HCEC 1CT (cell line): ENCODE data around the gene FNBP1L.

ENCODE experiments used
- DNase-seq: peaks from one replicate; pipeline ENCODE4 v3.0.0-alpha.2; 2017

The FNBP1L gene

GRCh38 chr1:93595743-93596142 lies 147.8 kb downstream of the FNBP1L start:
- no peak for DNase-seq

DNA sequence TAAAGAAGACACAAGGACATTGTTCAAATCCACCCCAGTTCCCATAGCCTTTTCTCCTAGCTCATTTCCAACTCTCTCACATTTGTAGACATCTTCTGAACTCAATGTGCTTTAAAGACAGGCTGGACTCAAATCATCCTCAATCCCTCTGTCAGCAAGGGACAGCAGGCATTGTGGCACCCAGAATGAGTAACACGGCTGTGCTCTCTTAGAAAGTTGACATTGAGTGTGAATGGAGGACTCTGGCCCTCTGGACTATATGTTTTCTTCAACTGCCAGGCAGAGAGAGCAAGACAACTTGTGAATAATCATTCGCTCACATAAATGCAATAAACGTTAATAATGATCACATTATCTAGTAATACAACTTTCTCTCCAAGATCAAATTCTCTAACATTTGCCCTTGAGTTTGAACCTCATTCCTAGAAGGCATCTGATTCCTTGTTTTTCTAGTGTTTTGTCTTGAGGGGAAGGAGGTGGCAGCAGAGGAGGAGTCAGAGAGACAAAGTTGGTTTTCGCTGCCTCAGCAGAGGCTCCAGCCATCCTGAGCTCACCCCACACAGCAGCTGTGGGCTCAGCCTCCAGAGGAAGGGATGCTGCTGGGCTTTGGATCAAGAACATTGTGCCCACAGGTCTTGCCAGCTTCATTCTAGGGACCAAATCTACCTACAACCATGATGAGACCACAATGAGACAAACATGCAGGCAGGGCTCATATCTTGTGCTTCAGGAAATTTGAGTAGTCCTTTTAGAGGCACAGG lies 148.6 kb downstream of the FNBP1L start:
- no peak for DNase-seq

DNA sequence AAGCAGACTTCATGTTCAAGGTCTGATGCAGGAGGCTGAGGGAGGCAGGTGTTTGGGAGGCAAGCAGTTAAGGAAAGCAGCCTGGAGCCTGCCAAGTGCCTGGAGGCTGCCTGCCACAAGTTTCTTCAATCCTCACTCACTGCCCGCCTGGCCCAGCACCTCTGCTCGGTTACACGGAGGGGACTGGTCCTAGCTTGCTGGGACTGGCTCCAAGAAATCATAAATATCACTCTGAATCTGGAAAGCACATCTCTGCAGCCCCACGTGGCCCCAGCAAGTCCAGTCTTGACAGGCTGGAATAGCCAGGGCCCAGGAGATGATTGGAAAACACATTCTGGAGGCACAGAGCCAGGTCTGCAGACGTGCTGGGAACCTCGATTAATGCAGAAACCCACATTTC lies 149.8 kb downstream of the FNBP1L start:
- no peak for DNase-seq

DNA sequence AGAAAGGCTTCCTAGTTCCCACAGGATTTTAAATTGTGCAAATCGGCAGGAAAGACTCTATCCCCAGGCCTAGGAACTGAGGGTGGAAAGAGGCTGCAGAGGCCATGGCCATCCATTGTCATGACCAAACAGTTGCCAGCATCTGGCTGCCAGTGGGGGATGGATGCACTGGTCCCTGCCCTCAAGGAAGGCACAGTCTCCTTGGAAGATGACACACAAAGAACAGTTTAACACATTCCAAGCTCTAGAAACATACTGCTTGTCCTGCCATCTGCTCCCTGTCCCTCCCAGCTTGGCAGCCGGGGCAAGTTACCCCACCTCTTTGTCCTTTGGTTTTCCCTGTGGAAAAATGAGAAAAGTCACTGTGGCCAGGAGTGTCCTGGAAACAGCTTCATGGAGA lies 150.5 kb downstream of the FNBP1L start:
- no peak for DNase-seq

- no peak for DNase-seq
These were observed 151.0 kb downstream of the FNBP1L start for GRCh38 chr1:93598861-93599439.

- DNase-seq, result no peak
These were observed 151.6 kb downstream of the FNBP1L start for GRCh38 chr1:93599479-93599878.

DNA sequence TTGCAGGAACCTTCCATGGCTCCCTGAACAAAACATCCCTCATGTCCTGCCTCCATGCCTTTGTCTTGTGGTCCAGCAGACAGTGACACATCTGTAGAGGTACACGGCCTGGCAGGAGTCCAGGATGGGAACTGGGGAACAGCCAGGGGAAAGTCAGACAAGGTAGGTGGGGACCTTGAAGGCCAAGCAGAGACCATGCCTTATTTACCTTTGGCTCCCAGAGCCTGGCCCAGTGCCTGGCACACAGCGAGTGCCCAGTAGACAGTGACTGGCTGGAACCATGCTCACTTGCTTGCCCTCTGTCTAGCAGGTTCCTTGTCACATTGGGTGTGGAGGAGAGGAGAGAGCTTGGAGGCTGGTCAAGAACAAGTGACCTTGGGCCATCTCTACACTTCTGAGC lies 152.7 kb downstream of the FNBP1L start:
- DNase-seq, result no peak

DNA sequence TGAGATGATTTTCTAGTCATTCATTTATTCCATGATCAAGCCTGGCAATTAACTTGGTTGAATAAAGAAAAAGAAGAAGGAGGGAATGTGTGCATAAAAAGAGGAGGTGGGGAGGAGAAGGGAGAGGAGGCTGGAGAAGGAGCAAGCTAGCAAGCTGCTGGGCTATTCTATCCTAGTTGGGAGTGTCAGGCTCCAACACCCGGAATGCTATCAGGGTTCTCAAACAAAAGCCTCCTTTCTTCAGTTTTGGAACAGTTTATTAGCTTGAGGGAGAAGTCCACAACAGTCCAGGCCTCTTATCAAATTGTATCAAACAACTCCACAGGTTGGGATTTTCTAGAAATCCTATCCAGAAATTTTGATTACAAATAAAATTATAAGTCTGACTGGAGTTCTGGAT lies 153.8 kb downstream of the FNBP1L start:
- DNase-seq, result no peak

DNA sequence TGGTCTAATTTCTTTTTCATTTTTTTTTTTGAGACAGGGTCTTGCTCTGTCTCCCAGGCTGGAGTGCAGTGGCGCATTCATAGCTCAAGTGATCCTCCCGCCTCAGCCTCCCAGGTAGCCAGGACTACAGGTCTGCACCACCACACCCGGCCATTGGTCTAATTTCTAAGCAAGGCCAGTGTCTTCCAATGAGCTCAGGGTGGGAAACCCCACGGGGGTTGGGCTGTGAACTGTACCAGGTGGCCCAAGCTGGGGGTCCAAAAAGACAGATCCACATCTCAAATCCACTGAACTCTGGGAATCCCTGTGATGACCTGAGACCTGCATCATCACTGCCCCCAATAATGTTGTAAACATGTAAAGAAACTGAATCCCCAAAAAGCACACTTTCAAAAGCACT lies 154.2 kb downstream of the FNBP1L start:
- DNase-seq, result no peak

DNA sequence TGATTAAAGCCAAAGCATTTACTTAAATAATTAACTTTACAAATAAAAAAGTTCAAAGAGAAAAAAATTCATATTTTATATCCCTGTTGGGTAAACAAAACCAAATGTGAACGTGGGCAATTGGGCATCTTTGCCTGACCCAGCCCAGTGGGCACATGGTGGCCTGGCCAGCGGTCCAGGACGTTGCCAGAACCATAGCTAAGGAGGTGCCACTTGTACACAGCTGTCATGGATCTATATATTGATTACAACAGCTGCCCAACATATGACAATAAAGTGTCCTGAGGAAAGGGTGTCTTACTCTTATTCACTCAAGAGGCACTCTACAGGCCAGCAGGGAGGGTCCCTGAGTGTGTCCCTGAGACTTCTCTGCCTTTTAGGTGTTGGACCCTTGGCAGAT lies 155.2 kb downstream of the FNBP1L start:
- DNase-seq, result no peak

GRCh38 chr1:93603601-93604000 lies 155.7 kb downstream of the FNBP1L start:
- DNase-seq, result no peak
